GF-D8 (cell line): Measurements from ENCODE around the gene TJAP1.
"Not testable (repeated sequence)": the region's sequence is repeated elsewhere in the genome, so short reads cannot be mapped to it uniquely, and the experiment has no call there.

Experiments used
- DNase-seq: peaks from one replicate; lab custom pipeline; 2025; lab: John Stamatoyannopoulos, UW

TJAP1 gene

DNA sequence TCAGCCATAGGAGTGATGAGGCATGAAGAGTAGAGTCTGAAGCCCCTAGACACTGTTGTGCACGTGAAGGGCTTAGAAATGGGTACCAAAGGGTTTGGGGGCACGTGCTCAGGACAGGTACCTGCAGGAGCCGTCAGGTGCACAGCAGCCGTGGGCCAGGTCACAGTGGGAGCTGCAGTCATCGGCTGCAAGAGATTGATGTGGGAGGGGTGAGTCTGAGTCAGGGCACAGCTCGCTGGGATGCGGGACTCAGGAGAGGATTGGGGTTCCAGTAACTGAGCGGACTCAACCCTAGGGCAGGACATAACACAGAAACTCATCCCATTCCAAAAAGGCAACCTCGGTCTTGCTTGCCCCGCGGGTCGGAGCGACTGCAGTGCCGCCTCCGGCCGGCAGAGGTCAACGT lies 23.1 kb upstream of the TJAP1 start:
- DNase-seq, result no peak

DNA sequence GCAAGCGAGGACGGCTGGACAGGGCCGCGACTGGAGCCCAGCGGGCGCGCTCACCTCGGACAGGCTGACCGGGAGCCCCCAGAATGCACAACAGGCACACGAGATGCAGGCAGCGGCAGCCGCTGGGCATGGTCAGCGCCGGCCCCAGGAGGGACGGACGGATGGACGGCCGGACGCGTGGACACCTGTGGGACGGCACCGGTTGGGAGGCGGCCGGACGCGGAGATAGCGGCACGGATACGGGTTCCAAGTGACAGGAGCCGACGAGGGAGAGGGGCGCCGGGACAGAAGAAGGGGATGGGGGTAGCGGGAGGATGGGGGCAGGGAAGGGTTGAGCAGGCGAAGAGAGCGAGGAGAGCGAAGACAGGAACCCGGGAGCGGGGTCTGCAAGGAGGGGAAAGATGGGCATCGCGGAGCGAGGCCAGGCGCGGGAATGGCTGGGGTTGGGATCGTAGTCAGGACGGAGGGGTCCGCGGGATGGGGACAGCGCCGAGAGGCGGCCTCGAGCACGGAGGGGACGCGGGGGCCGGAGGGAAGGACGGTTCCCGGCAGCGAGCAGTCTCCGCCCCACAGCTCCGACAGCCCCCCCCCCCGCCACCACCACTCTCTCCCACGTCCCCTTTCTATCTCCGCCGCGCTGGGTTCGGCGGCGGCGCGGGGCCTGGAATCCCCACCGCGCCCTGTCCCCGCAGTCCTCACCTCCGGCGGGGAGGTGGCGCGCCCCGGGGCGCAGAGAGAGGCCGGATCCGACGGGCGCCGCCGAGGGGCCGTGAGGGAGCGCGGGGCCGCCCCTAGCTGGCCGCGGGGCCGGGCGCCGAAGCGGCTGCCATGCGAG lies 22.5 kb upstream of the TJAP1 start:
- no peak for DNase-seq

DNA sequence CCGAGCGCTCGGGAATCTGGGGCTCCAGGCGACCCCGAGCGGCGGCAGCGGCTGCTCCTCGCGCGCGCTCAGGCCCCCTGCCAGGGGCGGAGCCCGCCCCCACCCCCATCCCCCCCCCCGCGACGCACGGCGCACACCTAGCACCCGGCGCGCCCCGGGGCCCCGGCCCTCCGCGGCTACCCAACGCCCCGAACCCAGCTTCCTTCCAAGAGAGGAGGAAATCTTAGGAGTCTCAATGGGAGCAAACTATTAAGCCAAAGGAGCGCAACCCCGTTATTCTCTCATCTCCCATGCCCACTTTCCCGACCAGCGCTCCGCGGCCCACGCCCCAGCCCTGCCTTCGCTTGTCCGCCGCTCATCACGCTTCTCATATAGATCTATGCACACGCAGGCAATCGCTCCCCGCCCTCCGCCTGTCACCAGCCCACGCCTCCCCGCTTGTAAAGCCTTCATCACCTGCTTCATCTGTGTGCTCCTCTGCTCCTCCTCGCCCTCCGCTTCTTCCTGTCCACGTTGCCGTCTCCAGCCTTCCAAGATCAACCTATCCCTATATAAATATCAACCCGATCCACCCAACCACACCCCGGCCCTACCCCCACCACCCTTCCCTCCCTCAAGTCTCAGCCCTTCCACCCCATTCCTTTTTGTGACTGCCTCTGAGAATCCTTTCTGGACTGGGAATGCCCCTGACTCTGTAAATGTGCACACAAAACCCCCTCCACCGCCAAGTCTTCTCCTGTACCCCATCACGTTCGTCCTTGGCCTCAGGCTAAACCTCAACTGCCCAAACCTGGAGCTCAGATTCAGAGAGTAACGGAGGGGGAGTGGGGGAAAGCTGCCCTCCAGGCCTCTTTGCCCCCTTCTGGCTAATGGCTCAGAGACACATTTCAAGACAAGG lies 21.6 kb upstream of the TJAP1 start, which contains the start of gene DLK2:
DLK2 (minus strand) TSS at position 18 of the 898 bp plus-strand sequence. CDS start 723 bp downstream, outside the sequence.
- no peak for DNase-seq

DNA sequence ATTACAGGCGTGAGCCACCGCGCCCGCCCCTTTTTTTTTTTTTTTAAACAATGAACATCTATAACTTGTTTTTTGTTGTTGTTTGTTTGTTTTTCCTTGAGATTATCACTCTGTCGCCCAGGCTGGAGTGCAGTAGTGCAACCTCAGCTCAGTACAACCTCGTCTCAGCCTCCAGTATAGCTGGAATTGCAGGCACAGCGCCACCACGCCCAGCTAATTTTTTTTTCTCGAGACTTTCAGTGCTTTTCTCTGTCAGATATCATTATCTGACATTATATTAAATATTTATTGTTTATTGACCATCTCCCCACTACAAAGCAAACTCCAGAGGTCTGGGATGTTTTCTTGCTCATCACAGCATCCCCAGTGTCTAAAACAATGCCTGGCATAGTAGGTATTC lies 19.7 kb upstream of the TJAP1 start:
- no peak for DNase-seq

DNA sequence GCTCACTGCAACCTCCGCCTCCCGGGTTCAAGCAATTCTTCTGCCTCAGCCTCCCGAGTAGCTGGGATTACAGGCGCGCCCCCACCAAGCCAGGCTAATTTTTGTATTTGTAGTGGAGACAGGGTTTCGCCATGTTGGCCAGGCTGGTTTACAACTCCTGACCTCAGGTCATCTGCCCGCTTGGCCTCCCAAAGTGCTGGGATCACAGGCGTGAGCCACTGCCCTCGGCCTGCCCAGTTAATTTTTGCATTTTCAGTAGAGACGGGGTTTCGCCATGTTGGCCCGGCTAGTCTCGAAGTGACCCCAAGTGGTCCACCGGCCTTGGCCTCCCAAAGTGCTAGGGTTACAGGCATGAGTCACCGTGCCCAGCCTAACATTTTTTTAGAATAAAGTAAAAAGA lies 19.2 kb upstream of the TJAP1 start:
- not testable (repeated sequence) for DNase-seq

DNA sequence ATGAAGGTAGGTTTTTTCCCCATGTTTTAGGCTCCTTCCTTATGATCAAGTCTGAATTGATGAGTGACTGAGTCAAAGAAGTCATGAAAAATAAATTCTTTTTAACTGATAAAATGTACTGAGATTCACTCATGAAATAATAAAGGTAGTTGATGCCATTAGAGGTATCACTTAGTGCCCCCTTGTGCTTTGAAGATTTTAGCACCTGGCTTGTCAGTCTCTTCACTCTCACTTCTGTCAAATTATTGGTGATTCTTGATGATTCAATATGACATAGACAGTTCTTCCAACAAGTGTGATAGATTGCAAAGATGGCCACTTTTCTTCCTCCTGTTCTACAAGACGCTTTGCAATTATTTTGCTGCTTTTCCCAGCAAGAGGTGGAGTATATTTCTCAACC lies 17.8 kb upstream of the TJAP1 start:
- DNase-seq, result no peak

DNA sequence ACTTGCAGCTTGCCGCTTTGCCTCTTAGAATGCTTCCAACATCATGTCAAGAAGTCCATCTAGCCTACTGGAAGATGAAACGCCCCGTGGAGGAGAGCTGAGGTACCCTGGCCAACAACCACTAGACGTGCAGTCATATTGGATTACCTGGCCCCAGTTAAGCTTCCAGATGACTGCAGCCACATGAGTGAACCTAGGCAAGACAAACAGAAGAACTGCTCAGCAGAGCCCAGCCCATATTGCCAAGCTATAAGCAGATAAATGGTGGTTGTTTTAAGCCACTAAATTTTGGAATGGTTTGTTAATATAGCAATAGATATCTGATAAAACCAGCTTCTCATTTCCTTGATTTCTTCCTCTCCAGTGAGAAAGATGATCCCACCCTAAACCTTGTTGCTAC lies 17.3 kb upstream of the TJAP1 start:
- DNase-seq, result no peak

DNA sequence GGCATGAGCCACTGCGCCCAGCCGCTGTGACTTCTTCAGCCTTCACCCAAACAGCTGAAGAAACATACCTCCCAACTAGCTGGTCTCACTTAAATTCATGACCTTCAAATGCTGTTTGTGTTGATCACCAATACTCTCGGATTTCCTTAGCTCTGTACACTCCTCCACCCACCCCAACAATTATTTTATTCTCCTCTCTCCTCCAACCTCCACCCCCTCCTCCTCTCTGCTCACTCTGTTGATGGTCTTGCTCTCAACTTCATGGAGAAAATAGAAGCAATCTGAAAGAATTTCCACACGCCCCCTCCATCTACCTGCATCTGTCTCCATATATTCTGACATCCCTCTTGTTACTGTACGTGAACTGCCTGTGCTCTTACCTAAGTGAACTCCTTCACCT lies 15.4 kb upstream of the TJAP1 start:
- no peak for DNase-seq

DNA sequence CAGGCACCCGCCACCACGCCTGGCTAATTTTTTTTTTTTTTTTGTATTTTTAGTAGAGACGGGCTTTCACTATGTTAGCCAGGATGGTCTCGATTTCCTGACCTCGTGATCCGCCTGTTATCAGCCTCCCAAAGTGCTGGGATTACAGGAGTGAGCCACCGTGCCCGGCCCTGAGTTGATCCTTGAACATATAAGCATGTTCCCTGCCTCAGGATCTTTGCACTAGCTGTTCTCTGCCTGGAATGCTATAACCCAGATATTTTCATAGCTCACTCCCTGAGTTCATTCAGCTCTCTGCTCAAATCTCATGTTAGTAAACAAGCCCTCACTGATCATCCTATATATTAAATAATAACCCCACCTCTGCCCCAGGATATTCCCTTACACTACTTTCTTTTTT lies 13.0 kb upstream of the TJAP1 start:
- DNase-seq, result no peak

DNA sequence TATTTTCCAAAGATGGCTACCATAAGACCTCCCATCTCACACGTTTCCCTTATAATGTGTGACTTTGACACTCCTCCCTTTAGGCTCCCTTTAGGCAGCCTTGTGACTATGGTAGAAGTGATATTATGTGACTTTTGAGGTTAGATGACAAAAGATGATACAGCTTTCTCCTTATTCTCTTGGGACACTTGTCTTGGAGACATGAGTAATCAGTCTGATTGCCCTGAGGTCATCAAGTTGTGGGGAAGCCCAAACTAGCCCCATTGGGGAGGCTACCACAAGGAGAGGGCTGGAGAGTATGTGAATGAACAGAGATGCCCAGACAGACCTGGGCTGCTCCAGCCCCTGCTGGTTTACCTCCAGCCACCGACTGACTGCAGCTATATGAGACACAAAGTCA lies 11.4 kb upstream of the TJAP1 start:
- no peak for DNase-seq

DNA sequence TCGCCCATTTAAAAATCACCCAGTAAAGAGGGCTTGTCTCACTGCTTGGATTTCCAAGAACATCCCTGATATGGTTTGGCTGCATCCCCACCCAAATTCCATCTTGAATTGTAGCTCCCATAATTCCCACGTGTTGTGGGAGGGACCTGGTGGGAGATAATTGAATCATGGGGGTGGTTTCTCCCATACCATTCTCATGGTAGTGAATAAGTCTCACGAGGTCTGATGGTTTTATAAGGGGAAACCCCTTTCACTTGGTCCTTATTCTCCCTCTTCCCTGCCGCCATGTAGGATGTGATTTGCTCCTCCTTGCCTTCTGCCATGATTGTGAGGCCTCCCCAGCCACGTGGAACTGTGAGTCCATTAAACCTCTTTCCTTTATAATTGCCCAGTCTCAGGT lies 10.1 kb upstream of the TJAP1 start:
- DNase-seq, result not testable (repeated sequence)

DNA sequence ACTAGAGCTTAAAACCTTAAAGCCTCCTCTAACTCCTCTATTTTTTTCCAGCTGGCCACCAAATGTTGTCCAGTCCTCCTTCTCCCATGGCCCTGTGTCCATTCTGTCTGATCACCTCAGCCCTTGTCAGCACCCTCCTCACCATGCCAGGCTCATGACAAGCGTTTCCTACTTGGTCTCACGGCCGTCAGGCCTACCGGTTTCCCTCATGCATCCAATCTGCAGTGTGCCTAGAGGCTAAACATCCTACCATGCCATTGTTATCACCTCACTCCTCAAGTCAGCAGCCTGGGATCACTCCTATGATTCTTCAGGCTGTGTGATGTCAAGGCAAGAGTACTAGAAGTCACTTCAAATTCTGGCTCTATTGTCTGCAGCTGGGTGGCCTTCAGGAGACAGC lies 9.6 kb upstream of the TJAP1 start:
- DNase-seq, result no peak

DNA sequence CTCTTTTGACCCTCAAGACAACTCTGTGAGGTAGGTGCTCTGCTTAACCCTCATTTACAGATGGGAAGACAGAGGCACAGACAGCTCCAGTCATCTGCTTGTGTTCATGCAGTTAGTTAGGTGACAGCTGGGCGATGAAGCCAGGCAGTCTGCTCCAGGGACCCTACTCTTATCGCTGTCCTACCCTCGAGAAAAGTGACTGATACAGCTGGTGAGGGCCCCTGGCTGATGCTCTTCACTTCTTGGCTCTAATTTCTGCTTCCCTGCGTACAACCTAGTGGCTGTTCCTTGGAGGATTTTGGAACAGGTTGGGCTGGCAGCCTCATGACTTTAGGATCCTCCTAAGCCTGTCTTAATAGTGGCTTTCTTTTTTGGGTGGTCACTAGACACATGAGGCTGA lies 9.1 kb upstream of the TJAP1 start:
- DNase-seq, result no peak

DNA sequence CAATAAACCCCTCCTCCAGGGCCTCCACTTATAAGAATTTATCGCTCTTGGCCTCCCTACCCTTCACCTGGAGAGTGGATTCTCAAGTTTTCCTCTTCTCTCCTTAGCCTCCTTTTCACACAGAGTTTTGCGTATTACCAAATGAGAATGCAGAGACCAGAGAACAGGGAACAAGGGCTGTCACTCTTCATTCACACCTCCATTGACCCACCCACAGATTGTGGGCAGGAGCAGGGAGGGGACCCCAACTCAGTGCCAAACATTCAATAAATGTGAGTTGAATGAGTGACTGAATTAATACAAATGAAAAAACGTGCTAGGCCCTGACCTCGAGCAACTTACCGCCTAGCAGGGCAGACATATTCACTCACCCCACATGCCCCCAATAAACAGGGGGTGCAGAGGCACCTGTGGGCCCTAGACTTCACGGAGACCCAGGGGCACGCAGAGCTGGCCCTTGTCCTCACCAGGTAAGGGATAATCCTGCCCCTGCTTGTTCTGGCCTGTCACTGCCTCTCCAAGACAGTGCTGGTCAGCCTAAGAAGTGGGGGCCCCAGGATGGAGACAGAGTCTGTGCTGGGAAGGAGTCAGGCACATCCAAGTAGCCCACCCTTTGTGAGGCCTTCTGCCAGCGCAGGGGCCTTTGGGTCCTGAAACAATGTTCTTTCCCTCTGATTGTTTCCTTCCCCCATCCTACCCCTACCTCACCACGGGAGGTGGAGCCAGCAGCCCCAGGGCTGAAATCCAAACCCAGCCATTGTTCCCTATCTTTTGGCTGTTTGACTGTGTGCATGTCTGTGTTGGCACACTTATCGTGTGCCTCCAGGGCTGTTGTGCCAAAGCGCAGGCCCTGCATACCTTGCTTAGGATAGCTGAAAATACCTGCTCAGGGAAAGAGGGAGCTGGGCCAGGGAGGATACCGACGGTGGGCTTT lies 8.4 kb upstream of the TJAP1 start:
- DNase-seq, result no peak

DNA sequence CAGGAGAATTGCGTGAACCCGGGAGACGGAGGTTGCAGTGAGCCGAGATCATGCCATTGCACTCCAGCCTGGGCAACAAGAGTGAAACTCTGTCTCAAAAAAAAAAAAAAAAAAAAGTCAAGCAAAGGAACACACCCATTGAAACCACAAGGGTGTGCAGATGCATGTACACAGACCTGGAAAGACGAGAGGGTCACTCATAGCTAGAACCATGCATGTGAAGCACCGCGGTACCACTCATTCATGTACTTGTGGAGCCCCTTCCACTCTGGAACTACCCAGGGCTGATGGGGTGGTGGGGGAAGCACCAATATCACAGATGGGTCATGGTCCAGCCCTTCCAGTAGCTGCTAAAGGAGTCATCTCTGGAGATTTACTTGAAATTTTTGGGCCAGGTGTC lies 7.4 kb upstream of the TJAP1 start:
- DNase-seq, result no peak

DNA sequence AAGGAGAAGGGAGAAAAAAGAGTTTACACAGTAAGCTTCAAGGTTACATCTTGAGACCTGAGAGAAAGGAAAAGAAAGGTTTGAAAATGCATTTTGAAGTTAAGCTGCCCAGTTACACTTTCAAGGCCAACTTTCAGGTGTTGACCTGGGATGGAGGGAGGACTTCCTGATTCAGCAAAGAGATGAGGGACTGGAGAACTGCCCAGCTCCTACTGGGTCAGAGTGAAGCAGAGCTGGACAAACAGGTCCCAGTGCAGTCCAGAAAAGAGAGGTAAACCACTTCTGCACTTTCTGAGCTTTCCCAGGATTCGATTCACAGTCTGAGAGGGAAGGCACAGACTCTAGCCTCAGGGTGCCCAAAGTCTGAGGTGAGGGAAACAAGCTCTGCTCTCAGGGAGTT lies 6.0 kb upstream of the TJAP1 start:
- DNase-seq, result no peak

DNA sequence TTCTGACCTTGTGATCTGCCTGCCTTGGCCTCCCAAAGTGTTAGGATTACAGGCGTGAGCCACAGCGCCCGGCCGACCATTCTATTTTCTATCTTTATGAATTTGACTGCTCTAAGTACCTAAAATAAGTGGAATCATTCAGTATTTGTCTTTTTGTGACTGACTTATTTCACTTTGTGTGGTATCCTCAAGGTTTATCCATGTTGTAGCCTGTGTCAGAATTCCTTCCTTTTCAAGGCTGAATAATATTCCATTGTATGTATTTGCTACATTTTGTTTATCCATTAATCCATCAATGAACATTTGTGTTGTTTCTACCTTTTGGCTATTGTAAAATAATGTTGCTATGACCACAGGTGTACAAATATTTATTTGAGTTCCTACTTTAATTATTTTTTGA lies 4.9 kb upstream of the TJAP1 start:
- DNase-seq, result no peak

DNA sequence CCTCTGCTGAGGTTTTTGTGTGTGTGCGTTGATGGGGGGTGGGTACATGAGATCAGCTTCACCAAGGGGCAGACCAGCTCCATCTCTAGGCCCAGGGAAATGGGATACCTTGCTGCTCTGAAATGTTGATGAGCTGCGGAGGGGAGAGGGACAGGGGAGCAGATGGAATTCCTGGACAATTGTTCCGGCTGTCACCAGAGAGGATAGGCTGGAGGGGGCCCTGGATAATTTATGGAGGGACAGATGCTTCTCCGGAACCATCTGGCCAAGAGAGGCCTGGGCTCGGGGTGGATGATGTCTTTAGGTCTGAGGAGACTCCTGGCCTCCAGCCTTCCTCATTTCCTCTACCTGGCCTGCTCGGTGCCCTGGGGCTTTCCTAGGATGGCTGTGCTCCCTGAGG lies 1.9 kb upstream of the TJAP1 start:
- DNase-seq, result no peak

DNA sequence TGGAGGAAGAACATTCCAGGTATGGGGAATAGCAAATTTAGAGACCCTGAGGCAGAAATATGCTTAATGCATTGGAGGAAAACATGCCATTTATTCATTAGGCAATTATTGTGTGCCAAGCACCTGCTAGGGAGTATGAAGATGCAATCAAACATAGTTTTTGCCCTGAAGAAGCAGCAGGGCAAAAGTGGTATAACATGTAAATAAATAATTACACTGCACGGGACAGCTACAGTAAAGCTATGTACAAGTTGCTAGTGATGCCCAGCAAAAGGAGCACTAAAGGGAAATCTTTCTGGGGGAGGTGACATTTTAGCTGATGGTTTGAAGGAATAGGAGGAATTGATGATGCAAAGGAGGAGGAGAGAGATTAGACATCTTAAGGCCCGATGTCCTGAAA lies 624 bp upstream of the TJAP1 start:
- DNase-seq, result no peak

DNA sequence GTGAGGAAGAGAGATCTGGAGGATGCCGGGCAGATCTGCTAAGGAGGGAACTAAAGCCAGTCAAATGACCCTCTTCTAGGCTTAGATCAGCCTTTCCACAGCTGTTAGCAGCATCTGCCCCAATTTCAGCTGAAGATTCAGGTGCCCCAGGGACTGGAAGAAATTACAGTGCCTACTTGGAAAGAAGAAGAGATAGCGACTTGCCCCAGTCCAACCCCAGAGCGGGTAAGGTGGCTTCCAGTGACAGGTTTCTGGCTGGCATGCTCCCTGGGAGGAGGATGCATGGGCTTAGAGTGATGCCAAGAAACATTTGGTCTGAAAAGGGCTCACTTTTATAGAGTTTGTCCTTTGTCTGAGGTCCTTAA lies 620 bp downstream of the TJAP1 start:
- no peak for DNase-seq

DNA sequence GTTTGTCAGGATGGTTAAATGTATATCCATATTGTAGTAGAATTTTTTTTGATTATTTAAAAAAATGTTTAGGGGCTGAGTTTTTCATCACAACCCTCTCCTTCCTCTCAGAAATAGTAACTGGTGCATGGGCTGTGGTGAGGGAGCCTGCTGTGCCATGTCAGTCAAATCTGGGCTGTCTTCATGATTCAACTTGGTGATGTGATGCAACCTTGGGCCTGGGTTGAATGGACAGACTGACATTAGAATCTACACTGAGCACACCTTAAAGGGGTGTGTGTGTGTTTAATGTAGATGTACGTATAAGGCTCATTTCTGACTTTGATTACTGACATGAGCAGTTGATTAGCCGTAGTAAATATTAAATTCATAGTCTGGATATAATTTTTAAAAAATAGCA lies 3.7 kb downstream of the TJAP1 start:
- no peak for DNase-seq

DNA sequence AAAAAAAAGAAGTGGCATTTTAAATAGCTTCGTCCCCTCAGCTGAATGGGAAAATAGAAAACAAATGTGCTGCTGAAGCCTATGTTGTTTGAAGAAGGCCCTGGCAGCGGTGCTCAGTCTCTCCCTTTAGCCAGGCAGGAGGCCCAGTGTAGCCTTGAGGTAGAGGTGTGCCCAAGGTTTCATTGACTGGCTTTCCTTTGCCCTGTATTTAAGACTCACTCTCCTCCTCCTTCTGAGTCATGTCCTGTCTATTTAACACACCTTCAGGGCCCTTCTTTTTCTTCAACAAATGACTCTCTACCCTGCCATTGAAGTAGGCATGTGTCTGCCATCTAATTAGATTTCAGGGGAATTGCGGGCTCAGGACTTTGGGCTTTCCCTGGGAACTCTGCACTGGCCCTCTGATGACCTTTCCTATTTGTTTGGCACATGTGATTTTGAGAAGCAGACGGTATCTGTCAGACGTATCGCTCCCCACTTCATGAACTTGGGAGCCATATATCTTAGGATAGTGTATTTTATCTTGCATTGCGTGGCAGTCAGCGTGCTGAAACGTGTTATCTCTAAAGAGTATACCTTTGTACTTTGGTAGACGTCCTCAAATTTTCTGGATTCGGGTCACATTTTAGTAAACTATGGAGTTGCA lies 4.3 kb downstream of the TJAP1 start:
- DNase-seq, result no peak
